Measurements from ENCODE around the gene TMIGD2. TPM values are rescaled to one million over a fixed set of nuclear protein-coding genes. Genes with fewer than 3 reads are reported as not detected.
A peak's percentile ranks its signal among the peaks of the same experiment; 100 is the strongest.
"Not testable (repeated sequence)": the region's sequence is repeated elsewhere in the genome, so short reads cannot be mapped to it uniquely, and the experiment has no call there.

The TMIGD2 gene
- polyA plus RNA-seq (ENCODE audit: insufficient read length in 4 of 4): under 1 TPM; 0.15 to 0.44 (median 0.37) TPM

- no peak for DNase-seq (ENCODE audit: low read depth in 4 of 4, low spot score in 3 of 4)
These were observed at the start of gene TMIGD2 for GRCh38 chr19:4302243-4302640. TMIGD2 (minus strand) TSS chr19:4302389; CDS start chr19:4302385, 4 bp downstream.

GRCh38 chr19:4350726-4351125, 48.5 kb upstream of the TMIGD2 start:
- DNase-seq (ENCODE audit: low read depth in 4 of 4, low spot score in 3 of 4): no peak

- DNase-seq (ENCODE audit: low read depth in 4 of 4, low spot score in 3 of 4): no peak
These were observed 47.9 kb upstream of the TMIGD2 start for GRCh38 chr19:4350111-4350510.

- DNase-seq (ENCODE audit: low read depth in 4 of 4, low spot score in 3 of 4): not testable (repeated sequence)
These were observed 47.0 kb upstream of the TMIGD2 start for GRCh38 chr19:4349225-4349624.

GRCh38 chr19:4347521-4347920, 45.3 kb upstream of the TMIGD2 start:
- DNase-seq (ENCODE audit: low read depth in 4 of 4, low spot score in 3 of 4): no peak

GRCh38 chr19:4346020-4346383, 43.8 kb upstream of the TMIGD2 start:
- DNase-seq (ENCODE audit: low read depth in 4 of 4, low spot score in 3 of 4): no peak

GRCh38 chr19:4345342-4346019, 43.3 kb upstream of the TMIGD2 start:
- DNase-seq (ENCODE audit: low read depth in 4 of 4, low spot score in 3 of 4): no peak

- DNase-seq (ENCODE audit: low read depth in 4 of 4, low spot score in 3 of 4): peak; percentile 80 to 86 (median 82)
These were observed 41.5 kb upstream of the TMIGD2 start, which contains the start of gene MPND for GRCh38 chr19:4343370-4344307. MPND (plus strand) TSS chr19:4343562; CDS start chr19:4343594, 32 bp downstream.

GRCh38 chr19:4342615-4343369, 40.6 kb upstream of the TMIGD2 start:
- peak; percentile 95 to 100 (median 100) for DNase-seq (ENCODE audit: low read depth in 4 of 4, low spot score in 3 of 4)

- DNase-seq (ENCODE audit: low read depth in 4 of 4, low spot score in 3 of 4): no peak
These were observed 40.1 kb upstream of the TMIGD2 start for GRCh38 chr19:4342314-4342614.

- no peak for DNase-seq (ENCODE audit: low read depth in 4 of 4, low spot score in 3 of 4)
These were observed 36.5 kb upstream of the TMIGD2 start, which contains the start of gene STAP2 for GRCh38 chr19:4338441-4339355. STAP2 (minus strand) TSS chr19:4338827; CDS start chr19:4338753, 74 bp downstream.

GRCh38 chr19:4337906-4338440, 35.8 kb upstream of the TMIGD2 start:
- DNase-seq (ENCODE audit: low read depth in 4 of 4, low spot score in 3 of 4): no peak

GRCh38 chr19:4334929-4335570, 32.9 kb upstream of the TMIGD2 start:
- no peak for DNase-seq (ENCODE audit: low read depth in 4 of 4, low spot score in 3 of 4)

GRCh38 chr19:4329858-4330257, 27.7 kb upstream of the TMIGD2 start:
- no peak for DNase-seq (ENCODE audit: low read depth in 4 of 4, low spot score in 3 of 4)

- DNase-seq (ENCODE audit: low read depth in 4 of 4, low spot score in 3 of 4): not testable (repeated sequence)
These were observed 26.9 kb upstream of the TMIGD2 start for GRCh38 chr19:4328991-4329681.

- peak; percentile 85 to 91 (median 90) for DNase-seq (ENCODE audit: low read depth in 4 of 4, low spot score in 3 of 4)
These were observed 26.2 kb upstream of the TMIGD2 start for GRCh38 chr19:4328243-4328990.

- no peak for DNase-seq (ENCODE audit: low read depth in 4 of 4, low spot score in 3 of 4)
These were observed 25.7 kb upstream of the TMIGD2 start for GRCh38 chr19:4327877-4328242.

Data from right renal pelvis (tissue), 4 donors.